A549 (cell line): ENCODE results near the gene TMEM238L.

ENCODE experiments used
- CEBPB ChIP-seq, 2 experiments: fragments of >200 bp in 1 of 2; sonication (Bioruptor Twin) in 1 of 2; formaldehyde crosslinking in 1 of 2; IDR thresholded peaks; 2 replicates each; pipeline ENCODE4 v1.6.1; 2012 to 2016
- CTCF ChIP-seq: fragments of >200 bp; sonication (Bioruptor Twin); formaldehyde crosslinking; IDR thresholded peaks from 3 replicates; pipeline ENCODE4 v1.5.1; 2016
- EP300 ChIP-seq, 2 experiments: fragments of >200 bp; sonication (Bioruptor Twin); formaldehyde crosslinking; IDR thresholded peaks; 2 replicates in 1 of 2; 3 replicates in 1 of 2; pipeline ENCODE4 v1.6.1; 2016 to 2017
- GATA3 ChIP-seq: IDR thresholded peaks from 2 replicates; pipeline ENCODE4 v1.6.1; 2012; ENCODE audit warnings: borderline replicate concordance
- NPAS2 ChIP-seq: fragments of 250-450 bp; sonication (Bioruptor Pico); IDR thresholded peaks from 2 replicates; pipeline ENCODE4 v1.8.0; 2022; ENCODE audit warnings: mild to moderate bottlenecking, moderate library complexity, borderline replicate concordance
- RAD21 ChIP-seq, 2 experiments: fragments of >200 bp in 1 of 2; sonication (Bioruptor Twin) in 1 of 2; formaldehyde crosslinking in 1 of 2; IDR thresholded peaks in 1 of 2; conservative IDR thresholded peaks in 1 of 2; 2 replicates in 1 of 2; 3 replicates in 1 of 2; pipeline ENCODE4 v1.6.1; 2012 to 2018; ENCODE audit warnings: inconsistent platforms in 1 of 2
- TF ChIP-seq, protein P1 (sequence below): IDR thresholded peaks from 2 replicates; pipeline ENCODE4 v1.6.1; 2012
- TF ChIP-seq, protein P2 (sequence below): fragments of 200-600 bp; sonication (generic); IDR thresholded peaks from 2 replicates; pipeline ENCODE4 v1.6.1; 2016; ENCODE audit warnings: antibody characterized with exemption, mild to moderate bottlenecking, moderate library complexity

- TF ChIP-seq CEBPB (IDR thresholded peaks at IDR 0.05) (no peak), GATA3 (no peak), RAD21 (conservative IDR thresholded peaks at IDR 0.05 in 1 of 2, IDR thresholded peaks at IDR 0.05 in 1 of 2) (peak; percentile 43 to 47; a peak in 4 of 5 replicates), EP300 (IDR thresholded peaks at IDR 0.05) (no peak), NPAS2 (no peak), CTCF (peak; percentile 61)
- TF ChIP-seq, protein P1, sequence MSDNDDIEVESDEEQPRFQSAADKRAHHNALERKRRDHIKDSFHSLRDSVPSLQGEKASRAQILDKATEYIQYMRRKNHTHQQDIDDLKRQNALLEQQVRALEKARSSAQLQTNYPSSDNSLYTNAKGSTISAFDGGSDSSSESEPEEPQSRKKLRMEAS: no peak
- TF ChIP-seq, protein P2, sequence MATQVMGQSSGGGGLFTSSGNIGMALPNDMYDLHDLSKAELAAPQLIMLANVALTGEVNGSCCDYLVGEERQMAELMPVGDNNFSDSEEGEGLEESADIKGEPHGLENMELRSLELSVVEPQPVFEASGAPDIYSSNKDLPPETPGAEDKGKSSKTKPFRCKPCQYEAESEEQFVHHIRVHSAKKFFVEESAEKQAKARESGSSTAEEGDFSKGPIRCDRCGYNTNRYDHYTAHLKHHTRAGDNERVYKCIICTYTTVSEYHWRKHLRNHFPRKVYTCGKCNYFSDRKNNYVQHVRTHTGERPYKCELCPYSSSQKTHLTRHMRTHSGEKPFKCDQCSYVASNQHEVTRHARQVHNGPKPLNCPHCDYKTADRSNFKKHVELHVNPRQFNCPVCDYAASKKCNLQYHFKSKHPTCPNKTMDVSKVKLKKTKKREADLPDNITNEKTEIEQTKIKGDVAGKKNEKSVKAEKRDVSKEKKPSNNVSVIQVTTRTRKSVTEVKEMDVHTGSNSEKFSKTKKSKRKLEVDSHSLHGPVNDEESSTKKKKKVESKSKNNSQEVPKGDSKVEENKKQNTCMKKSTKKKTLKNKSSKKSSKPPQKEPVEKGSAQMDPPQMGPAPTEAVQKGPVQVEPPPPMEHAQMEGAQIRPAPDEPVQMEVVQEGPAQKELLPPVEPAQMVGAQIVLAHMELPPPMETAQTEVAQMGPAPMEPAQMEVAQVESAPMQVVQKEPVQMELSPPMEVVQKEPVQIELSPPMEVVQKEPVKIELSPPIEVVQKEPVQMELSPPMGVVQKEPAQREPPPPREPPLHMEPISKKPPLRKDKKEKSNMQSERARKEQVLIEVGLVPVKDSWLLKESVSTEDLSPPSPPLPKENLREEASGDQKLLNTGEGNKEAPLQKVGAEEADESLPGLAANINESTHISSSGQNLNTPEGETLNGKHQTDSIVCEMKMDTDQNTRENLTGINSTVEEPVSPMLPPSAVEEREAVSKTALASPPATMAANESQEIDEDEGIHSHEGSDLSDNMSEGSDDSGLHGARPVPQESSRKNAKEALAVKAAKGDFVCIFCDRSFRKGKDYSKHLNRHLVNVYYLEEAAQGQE: no peak
Observed at GRCh38 chr17:10754109-10754508, 49.8 kb downstream of the TMEM238L start.
